ENCODE measurements around the gene MECR.

GRCh38 chr1:29172415-29172939, 58.3 kb downstream of the MECR start:
- TF ChIP-seq POLR2AphosphoS5 (IDR thresholded peaks at IDR 0.05; ENCODE audit: borderline replicate concordance, low read depth, low read length) (no peak), EZH2 (IDR thresholded peaks at IDR 0.05) (no peak)

Measured in SK-N-MC (cell line).